ENCODE data around the gene SPPL3. TPM values are rescaled to one million over a fixed set of nuclear protein-coding genes. Genes with fewer than 3 reads are reported as not detected.

SPPL3 gene
- total and polyA plus RNA-seq, 4 donors = 7.4 to 12.6 (median 8.7) TPM

DNA sequence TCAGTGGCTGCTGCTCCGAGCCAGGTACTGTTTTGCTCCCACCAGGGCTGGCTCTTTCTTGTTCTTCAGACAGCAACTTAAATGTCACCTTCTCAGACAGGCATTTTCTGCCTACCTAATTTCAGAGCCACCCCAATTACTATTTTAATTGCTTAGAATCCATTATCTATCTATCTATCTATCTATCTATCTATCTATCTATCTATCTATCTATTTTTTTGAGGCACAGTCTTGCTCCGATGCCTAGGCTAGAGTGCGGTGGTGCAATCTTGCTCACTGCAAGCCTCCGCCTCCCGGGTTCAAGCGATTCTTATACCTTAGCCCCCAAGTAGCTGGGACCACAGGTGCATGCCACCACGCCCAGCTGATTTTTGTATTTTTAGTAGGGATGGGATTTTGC lies 58.5 kb downstream of the SPPL3 start:
- Histone ChIP-seq H3K27ac (ENCODE audit: low read depth in 1 of 2, low read length in 2 of 2) (no peak overlapping the region), H3K9me3 (ENCODE audit: control insufficient read depth in 4 of 4, low read length in 3 of 4) (no peaks in the 10 kb centered on the region), H3K9ac (ENCODE audit: low read depth in 1 of 2, low read length in 2 of 2) (no peak overlapping the region), H3K4me1 (ENCODE audit: control insufficient read depth in 4 of 4, insufficient read depth in 4 of 4, low read length in 3 of 4) (peaks cover 6 to 32% (median 23%) of the 10 kb centered on the region in 4 donors), H3K4me3 (ENCODE audit: low read depth in 1 of 3, low read length in 3 of 3) (no peak overlapping the region), H3K27me3 (ENCODE audit: control insufficient read depth in 4 of 4, insufficient read depth in 4 of 4, low read length in 3 of 4) (no peaks in the 10 kb centered on the region), H3K36me3 (ENCODE audit: control insufficient read depth in 4 of 4, insufficient read depth in 3 of 4, low read depth in 1 of 4, low read length in 3 of 4) (peaks cover 0 to 1% (median 0%) of the 10 kb centered on the region in 4 donors)
- 98% methylated on average over 7 of the region's 7 CpGs for WGBS
- TF ChIP-seq, protein P1, sequence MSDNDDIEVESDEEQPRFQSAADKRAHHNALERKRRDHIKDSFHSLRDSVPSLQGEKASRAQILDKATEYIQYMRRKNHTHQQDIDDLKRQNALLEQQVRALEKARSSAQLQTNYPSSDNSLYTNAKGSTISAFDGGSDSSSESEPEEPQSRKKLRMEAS (IDR thresholded peaks at IDR 0.05) = no peak
- TF ChIP-seq SP1 (IDR thresholded peaks at IDR 0.05) (no peak), HNF4A (conservative IDR thresholded peaks at IDR 0.05) (no peak), FOXA2 (IDR thresholded peaks at IDR 0.05) (no peak), GABPA (IDR thresholded peaks at IDR 0.05 in 1 of 2, conservative IDR thresholded peaks at IDR 0.05 in 1 of 2) (no peak), RAD21 (IDR thresholded peaks at IDR 0.05) (no peak), JUND (IDR thresholded peaks at IDR 0.05) (no peak), NR2F2 (IDR thresholded peaks at IDR 0.05) (no peak), TAF1 (conservative IDR thresholded peaks at IDR 0.05) (no peak), RXRA (IDR thresholded peaks at IDR 0.05) (no peak), YY1 (IDR thresholded peaks at IDR 0.05) (no peak)
- TF ChIP-seq, protein P2, sequence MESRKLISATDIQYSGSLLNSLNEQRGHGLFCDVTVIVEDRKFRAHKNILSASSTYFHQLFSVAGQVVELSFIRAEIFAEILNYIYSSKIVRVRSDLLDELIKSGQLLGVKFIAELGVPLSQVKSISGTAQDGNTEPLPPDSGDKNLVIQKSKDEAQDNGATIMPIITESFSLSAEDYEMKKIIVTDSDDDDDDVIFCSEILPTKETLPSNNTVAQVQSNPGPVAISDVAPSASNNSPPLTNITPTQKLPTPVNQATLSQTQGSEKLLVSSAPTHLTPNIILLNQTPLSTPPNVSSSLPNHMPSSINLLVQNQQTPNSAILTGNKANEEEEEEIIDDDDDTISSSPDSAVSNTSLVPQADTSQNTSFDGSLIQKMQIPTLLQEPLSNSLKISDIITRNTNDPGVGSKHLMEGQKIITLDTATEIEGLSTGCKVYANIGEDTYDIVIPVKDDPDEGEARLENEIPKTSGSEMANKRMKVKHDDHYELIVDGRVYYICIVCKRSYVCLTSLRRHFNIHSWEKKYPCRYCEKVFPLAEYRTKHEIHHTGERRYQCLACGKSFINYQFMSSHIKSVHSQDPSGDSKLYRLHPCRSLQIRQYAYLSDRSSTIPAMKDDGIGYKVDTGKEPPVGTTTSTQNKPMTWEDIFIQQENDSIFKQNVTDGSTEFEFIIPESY (IDR thresholded peaks at IDR 0.05) = no peak
- TF ChIP-seq, protein P3, sequence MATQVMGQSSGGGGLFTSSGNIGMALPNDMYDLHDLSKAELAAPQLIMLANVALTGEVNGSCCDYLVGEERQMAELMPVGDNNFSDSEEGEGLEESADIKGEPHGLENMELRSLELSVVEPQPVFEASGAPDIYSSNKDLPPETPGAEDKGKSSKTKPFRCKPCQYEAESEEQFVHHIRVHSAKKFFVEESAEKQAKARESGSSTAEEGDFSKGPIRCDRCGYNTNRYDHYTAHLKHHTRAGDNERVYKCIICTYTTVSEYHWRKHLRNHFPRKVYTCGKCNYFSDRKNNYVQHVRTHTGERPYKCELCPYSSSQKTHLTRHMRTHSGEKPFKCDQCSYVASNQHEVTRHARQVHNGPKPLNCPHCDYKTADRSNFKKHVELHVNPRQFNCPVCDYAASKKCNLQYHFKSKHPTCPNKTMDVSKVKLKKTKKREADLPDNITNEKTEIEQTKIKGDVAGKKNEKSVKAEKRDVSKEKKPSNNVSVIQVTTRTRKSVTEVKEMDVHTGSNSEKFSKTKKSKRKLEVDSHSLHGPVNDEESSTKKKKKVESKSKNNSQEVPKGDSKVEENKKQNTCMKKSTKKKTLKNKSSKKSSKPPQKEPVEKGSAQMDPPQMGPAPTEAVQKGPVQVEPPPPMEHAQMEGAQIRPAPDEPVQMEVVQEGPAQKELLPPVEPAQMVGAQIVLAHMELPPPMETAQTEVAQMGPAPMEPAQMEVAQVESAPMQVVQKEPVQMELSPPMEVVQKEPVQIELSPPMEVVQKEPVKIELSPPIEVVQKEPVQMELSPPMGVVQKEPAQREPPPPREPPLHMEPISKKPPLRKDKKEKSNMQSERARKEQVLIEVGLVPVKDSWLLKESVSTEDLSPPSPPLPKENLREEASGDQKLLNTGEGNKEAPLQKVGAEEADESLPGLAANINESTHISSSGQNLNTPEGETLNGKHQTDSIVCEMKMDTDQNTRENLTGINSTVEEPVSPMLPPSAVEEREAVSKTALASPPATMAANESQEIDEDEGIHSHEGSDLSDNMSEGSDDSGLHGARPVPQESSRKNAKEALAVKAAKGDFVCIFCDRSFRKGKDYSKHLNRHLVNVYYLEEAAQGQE (IDR thresholded peaks at IDR 0.05) = no peak
- TF ChIP-seq, protein P4, sequence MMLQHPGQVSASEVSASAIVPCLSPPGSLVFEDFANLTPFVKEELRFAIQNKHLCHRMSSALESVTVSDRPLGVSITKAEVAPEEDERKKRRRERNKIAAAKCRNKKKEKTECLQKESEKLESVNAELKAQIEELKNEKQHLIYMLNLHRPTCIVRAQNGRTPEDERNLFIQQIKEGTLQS (IDR thresholded peaks at IDR 0.05) = no peak
- TF ChIP-seq, protein P5, sequence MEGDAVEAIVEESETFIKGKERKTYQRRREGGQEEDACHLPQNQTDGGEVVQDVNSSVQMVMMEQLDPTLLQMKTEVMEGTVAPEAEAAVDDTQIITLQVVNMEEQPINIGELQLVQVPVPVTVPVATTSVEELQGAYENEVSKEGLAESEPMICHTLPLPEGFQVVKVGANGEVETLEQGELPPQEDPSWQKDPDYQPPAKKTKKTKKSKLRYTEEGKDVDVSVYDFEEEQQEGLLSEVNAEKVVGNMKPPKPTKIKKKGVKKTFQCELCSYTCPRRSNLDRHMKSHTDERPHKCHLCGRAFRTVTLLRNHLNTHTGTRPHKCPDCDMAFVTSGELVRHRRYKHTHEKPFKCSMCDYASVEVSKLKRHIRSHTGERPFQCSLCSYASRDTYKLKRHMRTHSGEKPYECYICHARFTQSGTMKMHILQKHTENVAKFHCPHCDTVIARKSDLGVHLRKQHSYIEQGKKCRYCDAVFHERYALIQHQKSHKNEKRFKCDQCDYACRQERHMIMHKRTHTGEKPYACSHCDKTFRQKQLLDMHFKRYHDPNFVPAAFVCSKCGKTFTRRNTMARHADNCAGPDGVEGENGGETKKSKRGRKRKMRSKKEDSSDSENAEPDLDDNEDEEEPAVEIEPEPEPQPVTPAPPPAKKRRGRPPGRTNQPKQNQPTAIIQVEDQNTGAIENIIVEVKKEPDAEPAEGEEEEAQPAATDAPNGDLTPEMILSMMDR (IDR thresholded peaks at IDR 0.05; ENCODE audit: low read depth, low read length, missing input control) = no peak
- no peak for DNase-seq (ENCODE audit: low spot score)

All from liver (tissue), 9 donors.